ENCODE data around the gene OLFM2. TPM values are rescaled to one million over a fixed set of nuclear protein-coding genes. Genes with fewer than 3 reads are reported as not detected.

The OLFM2 gene
- total RNA-seq, 1 experiment from 2014 or later = 19.9 TPM

GRCh38 chr19:9966024-9966423 is 29.7 kb upstream of the OLFM2 start:
- ATAC-seq (no peak), DNase-seq (ENCODE audit: low read depth, low spot score) (no peak)
- Histone ChIP-seq H4K20me1 (ENCODE audit: insufficient read depth) (no peaks in the 10 kb centered on the region), H3K4me2 (ENCODE audit: low read length) (no peak overlapping the region), H3K4me3 (replicated peaks in 1 of 2; ENCODE audit: low read depth in 1 of 2, low read length in 2 of 2) (no peak overlapping the region), H3K36me3 (ENCODE audit: control insufficient read depth in 1 of 2, insufficient read depth in 2 of 2, low read length in 2 of 2) (no peaks in the 10 kb centered on the region), H3K79me2 (ENCODE audit: insufficient read depth, low read length) (no peaks in the 10 kb centered on the region), H3K27ac (ENCODE audit: low read depth, low read length) (no peak overlapping the region), H3K4me1 (ENCODE audit: control insufficient read depth in 1 of 2, insufficient read depth in 2 of 2, low read length in 2 of 2) (no peaks in the 10 kb centered on the region), H3K9ac (ENCODE audit: low read length) (no peak overlapping the region), H3K9me3 (ENCODE audit: control insufficient read depth in 1 of 2, insufficient read depth in 1 of 2, low read depth in 1 of 2, low read length in 2 of 2) (no peaks in the 10 kb centered on the region), H3K9me2 (ENCODE audit: insufficient read depth) (no peaks in the 10 kb centered on the region), H2AFZ (ENCODE audit: low read depth, low read length, poor library complexity, severe bottlenecking) (no peak overlapping the region), H3K27me3 (ENCODE audit: insufficient read depth, low read length) (no peaks in the 10 kb centered on the region)
- TF ChIP-seq YY1 (IDR thresholded peaks at IDR 0.05; ENCODE audit: extremely low read depth, insufficient replicate concordance, low read depth, low read length) = no peak
- ChIA-PET RAD21 (ENCODE audit: low non-redundant PET in 1 of 2, low total read pairs in 2 of 2, uncharacterized antibody in 2 of 2, unreplicated experiment in 2 of 2) (no interaction called here), CTCF (no interaction called here), POLR2A (no interaction called here)
- intact Hi-C loops (cut with micrococcal nuclease) = no loop called here
- BruUV-seq (replicated peaks) = no TSS peak

- Histone ChIP-seq H3K79me2 (ENCODE audit: insufficient read depth, low read length) (no peaks in the 10 kb centered on the region), H3K9ac (ENCODE audit: low read length) (no peak overlapping the region), H3K36me3 (ENCODE audit: control insufficient read depth in 1 of 2, insufficient read depth in 2 of 2, low read length in 2 of 2) (no peaks in the 10 kb centered on the region), H3K4me2 (ENCODE audit: low read length) (no peak overlapping the region), H3K27ac (ENCODE audit: low read depth, low read length) (no peak overlapping the region), H2AFZ (ENCODE audit: low read depth, low read length, poor library complexity, severe bottlenecking) (no peak overlapping the region), H3K27me3 (ENCODE audit: insufficient read depth, low read length) (no peaks in the 10 kb centered on the region), H3K9me3 (ENCODE audit: control insufficient read depth in 1 of 2, insufficient read depth in 1 of 2, low read depth in 1 of 2, low read length in 2 of 2) (no peaks in the 10 kb centered on the region), H4K20me1 (ENCODE audit: insufficient read depth) (no peaks in the 10 kb centered on the region), H3K4me3 (replicated peaks in 1 of 2; ENCODE audit: low read depth in 1 of 2, low read length in 2 of 2) (no peak overlapping the region), H3K4me1 (ENCODE audit: control insufficient read depth in 1 of 2, insufficient read depth in 2 of 2, low read length in 2 of 2) (no peaks in the 10 kb centered on the region), H3K9me2 (ENCODE audit: insufficient read depth) (no peaks in the 10 kb centered on the region)
- RAD21 ChIA-PET (ENCODE audit: low non-redundant PET in 1 of 2, low total read pairs in 2 of 2, uncharacterized antibody in 2 of 2, unreplicated experiment in 2 of 2) = no interaction called here
- BruUV-seq (replicated peaks) = no TSS peak
- CTCF ChIA-PET = interaction anchor here (1.1 kb wide), 1 partner anchor 10 kb away, joined by 3 read pairs; no protein-coding TSS in a partner anchor
- ATAC-seq (no peak), DNase-seq (ENCODE audit: low read depth, low spot score) (no peak)
- intact Hi-C loops (cut with micrococcal nuclease) = no loop called here
- no peak for TF ChIP-seq CBX3 (IDR thresholded peaks at IDR 0.05; ENCODE audit: low read depth)
- no peak for TF ChIP-seq SIN3A (IDR thresholded peaks at IDR 0.05; ENCODE audit: low read depth)
- TF ChIP-seq FOSL1 (IDR thresholded peaks at IDR 0.05; ENCODE audit: low read depth) = no peak
- no peak for TF ChIP-seq YY1 (IDR thresholded peaks at IDR 0.05; ENCODE audit: extremely low read depth, insufficient replicate concordance, low read depth, low read length)
- POLR2A ChIA-PET = interaction anchor here (0.6 kb wide), 1 partner anchor 57 kb away, joined by 5 read pairs; no protein-coding TSS in a partner anchor
These were observed 26.4 kb upstream of the OLFM2 start for GRCh38 chr19:9962623-9963290.
